ENCODE data around the gene RDH13. TPM values are rescaled to one million over a fixed set of nuclear protein-coding genes. Genes with fewer than 3 reads are reported as not detected.

RDH13 gene
- total RNA-seq, 2 donors from 2014 or later: 39.5 to 93.0 TPM

GRCh38 chr19:55076321-55076720 lies 13.4 kb upstream of the RDH13 start:
- H3K9ac ChIP-seq (ENCODE audit: low read depth in 2 of 2, low read length in 2 of 2): peak overlapping the region in 1 of 2 donors; percentile 66
- TF ChIP-seq CTCF (IDR thresholded peaks at IDR 0.05): no peak
- H3K4me3 ChIP-seq: no peak overlapping the region
- no peaks in the 10 kb centered on the region for H3K27me3 ChIP-seq
- no peak for DNase-seq
- intact Hi-C loops (cut with DNase I): no loop called here
- no peaks in the 10 kb centered on the region for H3K4me1 ChIP-seq
- no peaks in the 10 kb centered on the region for H3K36me3 ChIP-seq
- H3K9me3 ChIP-seq: no peaks in the 10 kb centered on the region
- H3K27ac ChIP-seq: no peak overlapping the region

DNA sequence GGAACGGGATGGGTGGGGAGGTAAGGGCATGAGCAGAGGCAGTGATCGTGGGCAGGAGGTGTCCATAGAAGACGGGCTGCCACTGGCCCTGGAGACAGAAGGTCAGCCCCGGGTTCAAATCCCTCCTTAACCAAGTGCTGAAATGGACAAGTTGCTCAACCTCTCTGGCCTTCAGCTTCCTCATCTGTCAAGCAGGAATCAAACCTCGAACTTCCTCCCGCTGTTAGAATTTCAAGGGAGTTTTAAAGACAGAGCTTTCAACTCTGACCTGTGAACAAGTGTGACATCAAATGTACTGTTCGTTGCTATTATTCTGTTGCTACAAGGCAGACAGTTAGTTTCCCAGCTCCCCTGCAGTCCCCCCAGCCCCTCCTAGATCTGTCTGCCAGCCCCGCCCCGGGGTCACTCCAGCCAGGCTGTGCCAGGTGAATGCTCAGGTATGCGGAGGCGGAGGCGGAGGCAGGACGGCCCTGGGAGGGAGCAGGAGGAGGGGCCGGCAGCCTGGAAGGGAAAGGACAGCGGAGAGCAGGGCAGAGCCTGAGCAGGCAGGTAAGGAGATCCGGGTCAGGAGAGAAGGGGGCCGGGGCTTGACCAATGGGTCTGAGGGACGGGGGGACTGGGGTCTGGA lies 12.5 kb upstream of the RDH13 start, which contains the start of gene EPS8L1:
Gene EPS8L1 (plus strand): TSS at position 499 of the 628 bp plus-strand sequence. CDS start 576 bp downstream, outside the sequence.
- intact Hi-C loops (cut with DNase I): no loop called here
- TF ChIP-seq CTCF (IDR thresholded peaks at IDR 0.05): no peak
- Histone ChIP-seq H3K36me3 (no peaks in the 10 kb centered on the region), H3K27me3 (no peaks in the 10 kb centered on the region), H3K9ac (ENCODE audit: low read depth in 2 of 2, low read length in 2 of 2) (peak within 1 kb of the TSS; percentile 66 to 70), H3K4me3 (no peak within 1 kb of the TSS), H3K27ac (peak within 1 kb of the TSS; percentile 31), H3K9me3 (no peaks in the 10 kb centered on the region), H3K4me1 (no peaks in the 10 kb centered on the region)
- DNase-seq: peak; percentile 87

- intact Hi-C loops (cut with DNase I): no loop called here
- peaks cover 9% of the 10 kb centered on the region for H3K27me3 ChIP-seq
- no peak overlapping the region for H3K9ac ChIP-seq (ENCODE audit: low read depth in 2 of 2, low read length in 2 of 2)
- H3K36me3 ChIP-seq: no peaks in the 10 kb centered on the region
- no peak for DNase-seq
- H3K27ac ChIP-seq: no peak overlapping the region
- H3K4me1 ChIP-seq: no peaks in the 10 kb centered on the region
- no peaks in the 10 kb centered on the region for H3K9me3 ChIP-seq
- no peak for TF ChIP-seq CTCF (IDR thresholded peaks at IDR 0.05)
- no peak overlapping the region for H3K4me3 ChIP-seq
Measured at GRCh38 chr19:55071913-55072312, 9.0 kb upstream of the RDH13 start.

- no peaks in the 10 kb centered on the region for H3K36me3 ChIP-seq
- no peak overlapping the region for H3K9ac ChIP-seq (ENCODE audit: low read depth in 2 of 2, low read length in 2 of 2)
- no peaks in the 10 kb centered on the region for H3K4me1 ChIP-seq
- TF ChIP-seq CTCF (IDR thresholded peaks at IDR 0.05): no peak
- DNase-seq: peak; percentile 94
- intact Hi-C loops (cut with DNase I): no loop called here
- no peak overlapping the region for H3K4me3 ChIP-seq
- peak overlapping the region; percentile 24 for H3K27ac ChIP-seq
- H3K27me3 ChIP-seq: peaks cover 9% of the 10 kb centered on the region
- H3K9me3 ChIP-seq: no peaks in the 10 kb centered on the region
Measured at GRCh38 chr19:55071129-55071502, 8.2 kb upstream of the RDH13 start.

DNA sequence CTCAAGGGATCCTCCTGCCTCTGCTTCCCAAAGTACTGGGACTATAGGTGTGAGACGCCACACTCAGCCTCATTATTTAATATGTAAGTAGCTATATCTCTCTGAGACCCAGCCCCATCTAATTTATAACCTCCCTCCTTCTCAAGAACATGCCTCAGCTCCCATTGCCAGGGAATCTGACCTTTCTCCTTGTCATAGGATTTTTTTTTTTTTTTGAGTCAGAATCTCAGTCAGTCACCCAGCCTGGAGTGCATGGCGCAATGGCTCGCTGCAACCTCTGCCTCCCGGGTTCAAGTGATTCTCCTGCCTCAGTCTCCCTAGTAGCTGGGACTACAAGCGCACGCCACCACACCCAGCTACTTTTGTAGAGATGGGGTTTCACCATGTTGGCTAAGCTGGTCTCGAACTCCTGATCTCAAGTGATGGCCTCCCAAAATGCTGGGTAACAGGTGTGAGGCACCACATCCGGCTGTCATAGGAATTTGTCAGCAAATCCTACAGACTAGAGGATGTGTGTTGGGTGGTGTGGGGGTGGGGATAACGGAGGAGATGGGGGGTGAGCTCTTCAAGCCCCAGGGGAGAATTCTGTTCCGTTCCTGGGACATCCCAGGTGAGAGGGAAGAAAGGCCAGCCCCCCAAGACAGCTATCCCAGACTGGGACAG lies 7.6 kb upstream of the RDH13 start:
- peaks cover 9% of the 10 kb centered on the region for H3K27me3 ChIP-seq
- H3K36me3 ChIP-seq: no peaks in the 10 kb centered on the region
- H3K9ac ChIP-seq (ENCODE audit: low read depth in 2 of 2, low read length in 2 of 2): no peak overlapping the region
- intact Hi-C loops (cut with DNase I): no loop called here
- DNase-seq: no peak
- H3K4me1 ChIP-seq: no peaks in the 10 kb centered on the region
- H3K27ac ChIP-seq: peak overlapping the region; percentile 24
- no peak overlapping the region for H3K4me3 ChIP-seq
- no peak for TF ChIP-seq CTCF (IDR thresholded peaks at IDR 0.05)
- H3K9me3 ChIP-seq: no peaks in the 10 kb centered on the region
